HG03575 (cell line): ENCODE results near the gene PPM1F.

Experiments
- ATAC-seq: cut with Tn5 transposase; IDR thresholded peaks from one replicate; pipeline ENCODE4 v1.9.1; 2021; ENCODE audit not compliant: unreplicated experiment, insufficient number of reproducible peaks, low FRiP score; ENCODE audit errors: extremely low read depth

The PPM1F gene

DNA sequence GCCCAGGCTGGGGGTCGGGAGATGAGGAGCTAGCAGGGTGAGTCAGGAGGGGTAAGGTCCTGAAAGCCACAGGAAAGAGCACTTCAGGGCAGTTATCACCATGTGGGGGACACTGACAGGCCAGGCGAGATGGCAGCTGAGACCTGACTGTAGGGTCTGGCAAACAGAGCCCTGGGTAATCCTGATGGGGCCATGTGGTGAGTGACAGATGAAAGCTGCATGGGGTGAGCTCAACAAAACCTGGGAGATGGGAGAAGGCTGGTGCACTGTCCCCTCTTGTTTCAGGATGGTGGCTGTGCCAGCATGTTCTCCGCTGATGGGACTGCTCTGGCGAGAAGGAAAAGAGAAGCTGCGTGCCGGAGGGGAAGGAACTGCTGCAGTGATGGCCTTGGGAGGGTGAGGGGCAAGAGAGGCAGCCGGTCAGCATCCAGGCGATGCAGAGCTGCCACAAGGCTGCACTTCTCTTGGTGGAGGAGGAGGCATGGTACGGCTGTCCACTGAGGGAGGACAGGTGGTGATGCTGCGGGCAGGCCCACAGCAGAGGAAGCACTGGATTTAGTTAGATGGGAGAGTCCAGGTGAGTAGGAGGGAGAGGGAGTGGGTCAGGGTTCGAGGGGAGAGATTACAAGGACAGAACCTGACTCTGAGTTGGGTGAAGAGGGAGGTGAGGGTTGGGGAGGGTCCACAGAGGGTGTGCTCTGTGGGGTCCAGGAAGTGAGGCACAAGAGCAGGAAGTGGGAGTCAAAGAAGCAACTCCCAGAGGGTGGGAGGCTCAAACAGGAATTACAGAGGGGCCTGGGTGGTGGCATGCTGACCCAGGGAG, 26.1 kb upstream of the PPM1F start:
- no peak for ATAC-seq

DNA sequence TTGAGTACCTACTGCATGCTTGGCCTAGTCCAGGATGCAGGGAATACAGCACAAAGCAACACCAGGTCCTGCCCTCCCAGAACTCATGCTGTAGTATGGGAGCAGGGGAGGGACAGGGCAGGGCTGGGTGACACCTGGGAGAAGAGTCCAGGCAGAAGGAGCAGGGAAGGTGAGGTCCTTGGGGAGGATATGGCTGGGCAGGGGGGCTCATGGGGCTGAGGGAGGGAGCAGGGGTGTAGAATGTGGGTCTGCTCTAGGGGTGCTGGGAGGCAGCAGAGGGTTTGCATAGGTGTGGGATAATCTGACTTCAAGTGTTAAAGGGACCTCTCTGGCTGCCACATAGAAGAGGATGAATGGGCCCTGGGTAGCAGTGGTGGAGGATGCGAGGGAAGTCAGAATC, 25.2 kb upstream of the PPM1F start:
- ATAC-seq = no peak

DNA sequence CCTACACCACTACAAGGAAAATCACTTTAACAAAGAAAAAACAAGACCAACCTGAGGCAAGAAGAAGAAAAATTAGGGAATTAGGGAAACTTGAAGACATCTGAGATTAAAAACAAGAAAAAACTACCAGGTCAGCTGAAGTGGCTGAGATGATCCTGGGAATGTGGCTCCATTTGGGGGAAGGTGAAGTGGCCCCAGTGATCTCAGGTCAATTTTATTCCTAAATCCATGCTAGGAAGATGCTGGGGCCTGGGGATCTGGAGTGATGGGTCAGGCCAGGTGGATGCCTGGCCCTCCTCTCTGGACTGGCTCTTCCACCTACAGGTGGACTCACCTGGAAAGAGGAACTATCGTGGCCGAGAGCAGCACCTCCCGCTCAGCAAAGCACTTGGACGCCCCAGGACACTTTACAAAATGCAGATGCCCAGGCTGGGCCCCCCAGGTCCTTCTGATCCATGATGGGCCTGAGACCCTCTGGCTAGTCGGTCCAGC, 23.3 kb upstream of the PPM1F start:
- no peak for ATAC-seq

DNA sequence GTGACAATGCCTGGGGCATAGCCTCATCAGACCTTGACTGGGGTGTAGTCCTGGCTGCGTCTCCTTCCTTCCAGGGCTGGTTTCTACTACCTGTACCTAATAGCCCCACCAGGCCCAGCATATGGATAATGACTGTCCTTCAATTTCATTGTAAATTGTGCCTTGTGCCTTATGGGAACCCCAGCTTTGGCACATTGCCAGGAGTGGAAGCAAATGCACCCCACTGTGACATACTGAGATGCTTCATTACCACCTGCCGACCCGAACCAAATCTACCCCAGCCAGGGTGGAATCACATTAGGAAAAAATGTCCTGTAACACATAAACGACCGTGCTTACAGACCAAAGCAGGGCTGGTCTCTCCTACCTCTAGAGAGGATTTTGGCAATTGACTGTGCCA, 22.6 kb upstream of the PPM1F start:
- no peak for ATAC-seq

DNA sequence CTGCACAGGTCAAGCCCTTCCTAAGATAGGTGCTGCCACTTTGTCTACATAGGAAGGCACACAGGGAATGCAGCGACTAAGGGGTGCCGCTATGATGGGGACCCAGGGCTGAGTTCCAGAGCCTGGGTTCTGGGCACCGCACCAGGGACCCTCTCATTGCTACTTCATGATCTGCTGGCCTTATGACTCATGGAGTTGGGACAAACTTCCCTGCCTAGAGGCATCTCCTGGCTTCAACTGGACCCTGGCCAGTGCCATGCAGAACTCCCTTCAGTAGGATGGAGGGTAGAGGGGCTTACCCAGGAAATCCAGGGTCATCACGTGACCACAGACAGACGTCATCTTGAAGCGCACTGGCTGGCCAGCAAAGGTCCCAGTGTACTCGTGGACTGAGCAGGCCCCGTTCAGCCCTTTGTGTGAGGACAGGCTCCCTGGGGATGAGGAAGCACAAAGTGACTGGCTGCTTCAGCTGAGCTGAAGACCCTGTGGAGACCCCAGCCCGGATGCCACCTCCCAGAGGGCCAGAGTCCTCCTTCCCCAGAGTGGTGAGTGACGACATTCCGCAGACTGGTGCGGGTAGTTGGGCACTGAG, 21.5 kb upstream of the PPM1F start:
- no peak for ATAC-seq

DNA sequence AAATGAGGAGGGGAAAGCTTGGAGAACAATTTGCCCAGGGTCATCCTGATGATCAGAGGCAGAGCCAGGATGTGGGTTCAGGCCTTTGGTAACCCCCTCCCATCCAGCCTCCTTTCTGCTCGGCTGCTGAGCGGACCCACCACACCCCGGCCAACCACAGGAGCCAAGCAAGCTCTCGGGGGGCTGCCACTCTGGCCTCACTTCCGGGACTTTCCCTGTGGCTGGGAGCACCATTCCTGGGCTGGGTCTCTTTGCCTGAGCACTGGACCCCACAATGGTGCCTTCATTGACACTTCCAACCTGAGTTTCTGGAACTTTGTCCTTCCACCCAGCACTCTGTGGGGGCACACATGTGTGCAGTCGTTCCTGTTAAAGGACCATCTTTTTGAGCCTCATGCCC, 20.2 kb upstream of the PPM1F start:
- ATAC-seq = no peak

DNA sequence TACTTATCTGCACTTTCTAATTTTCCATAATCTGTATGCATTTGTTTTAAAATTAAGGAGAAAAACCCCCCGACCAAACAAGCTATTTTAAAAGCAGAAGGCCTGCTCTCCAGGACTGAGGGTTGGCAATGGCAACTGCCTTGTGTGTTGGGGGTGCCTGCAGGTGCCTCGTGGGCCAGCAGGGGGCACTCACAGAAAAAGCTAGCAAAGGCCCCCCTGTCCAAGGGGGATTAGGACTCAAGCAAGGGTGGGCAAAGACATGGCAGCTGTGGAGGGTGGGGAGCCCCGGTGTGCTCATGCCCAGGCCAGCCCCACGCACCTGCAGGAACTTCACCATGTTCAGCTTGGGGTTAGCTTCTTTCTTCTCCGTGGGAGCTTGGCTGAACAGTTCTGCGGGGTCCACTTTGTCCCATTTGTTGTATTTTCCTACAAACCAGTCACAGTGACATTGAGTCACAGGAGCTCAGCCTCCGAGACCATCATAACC, 19.7 kb upstream of the PPM1F start:
- no peak for ATAC-seq

DNA sequence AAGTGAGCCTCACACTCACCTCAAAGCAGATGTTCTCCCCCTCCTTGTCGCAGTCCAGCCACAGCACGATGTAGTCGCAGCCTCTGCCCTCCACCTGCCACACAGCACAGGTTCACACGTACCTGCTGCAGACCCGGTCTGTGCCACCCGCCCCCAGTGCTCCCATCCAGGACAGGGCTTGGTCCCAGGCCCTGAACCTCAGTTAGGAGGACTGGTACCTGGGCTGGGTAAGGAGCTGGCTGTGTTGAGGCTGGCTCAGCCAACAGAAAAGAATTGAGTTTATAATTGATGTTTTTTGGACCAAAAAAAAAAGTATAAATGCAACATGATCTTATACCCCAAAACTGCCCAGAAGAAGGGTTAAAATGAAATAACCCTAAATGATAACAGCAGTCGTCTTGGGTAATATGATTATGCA, 19.2 kb upstream of the PPM1F start:
- no peak for ATAC-seq

DNA sequence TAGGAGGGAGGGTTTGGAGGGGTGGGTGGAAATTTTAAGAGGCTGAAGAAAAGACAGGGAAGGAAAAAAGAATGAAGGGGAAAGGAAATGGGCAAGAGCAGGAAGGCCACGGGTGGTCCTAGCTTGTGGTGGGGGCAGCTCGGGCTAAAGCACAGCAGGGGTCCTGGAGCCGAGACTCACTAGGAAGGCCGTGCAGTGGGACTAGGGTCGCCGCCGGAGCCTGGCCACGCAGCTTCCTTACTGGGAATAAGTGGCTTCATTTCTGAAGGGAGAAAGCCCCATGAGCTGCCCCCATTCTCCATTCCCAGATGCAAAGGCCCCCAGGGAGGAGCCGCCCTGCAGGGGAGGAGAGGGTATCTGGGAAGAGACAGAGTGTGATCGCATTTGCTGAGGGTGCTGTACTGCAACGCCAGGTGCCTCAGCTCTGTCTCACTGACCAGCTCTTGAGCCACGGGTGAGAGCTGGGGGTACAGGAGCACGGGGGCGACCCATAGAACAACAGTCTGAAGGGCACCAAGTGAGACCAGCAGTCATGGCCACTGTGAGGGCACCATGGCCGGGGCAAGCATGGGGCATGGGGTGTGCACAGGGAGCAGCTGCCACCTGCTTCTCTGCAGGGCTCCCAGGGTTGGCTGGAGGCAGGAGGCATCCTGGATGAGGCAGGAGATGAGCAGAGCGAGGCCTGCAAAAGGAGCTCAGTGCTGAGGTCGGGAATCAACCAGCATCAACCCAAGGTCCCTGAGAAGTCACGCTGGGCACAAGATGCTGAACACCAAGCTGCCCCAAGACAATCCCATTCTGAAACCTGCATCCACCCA, 18.4 kb upstream of the PPM1F start:
- no peak for ATAC-seq

DNA sequence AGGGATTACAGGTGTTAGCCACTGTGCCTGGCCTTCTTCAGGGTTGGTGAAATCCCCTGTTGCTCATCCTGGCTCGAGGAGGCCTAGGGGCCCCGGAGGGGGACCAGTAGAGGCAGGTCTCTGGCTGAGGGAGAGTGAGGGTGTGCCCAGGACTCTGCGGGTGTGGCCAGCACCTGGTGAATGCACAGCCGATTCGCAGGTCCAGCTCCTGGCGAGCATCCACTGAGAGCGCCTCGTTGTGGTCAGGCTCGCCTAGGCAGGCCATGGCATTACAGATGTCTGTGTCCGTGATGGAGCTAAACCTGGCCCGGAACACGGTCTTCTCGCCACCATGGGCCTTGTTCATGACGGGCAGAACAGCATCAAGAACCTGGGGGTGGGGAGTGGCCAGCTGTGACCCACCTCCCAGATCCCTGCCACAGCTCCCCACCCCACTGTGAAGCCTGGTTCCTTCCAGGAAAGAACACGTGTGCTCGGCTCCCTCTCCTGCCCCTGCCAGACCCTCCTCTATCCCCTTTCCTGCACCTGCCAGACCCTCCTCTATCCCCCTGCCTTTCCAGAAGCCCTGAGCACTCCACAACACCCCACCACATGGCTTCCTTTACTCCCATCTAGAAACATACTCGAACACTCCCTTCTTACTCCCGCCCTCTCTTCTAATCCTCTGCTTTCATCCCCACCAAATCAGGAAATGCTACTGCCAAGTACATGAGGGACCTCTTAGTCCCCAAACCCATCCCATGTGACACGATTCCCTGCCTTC, 17.6 kb upstream of the PPM1F start:
- no peak for ATAC-seq

DNA sequence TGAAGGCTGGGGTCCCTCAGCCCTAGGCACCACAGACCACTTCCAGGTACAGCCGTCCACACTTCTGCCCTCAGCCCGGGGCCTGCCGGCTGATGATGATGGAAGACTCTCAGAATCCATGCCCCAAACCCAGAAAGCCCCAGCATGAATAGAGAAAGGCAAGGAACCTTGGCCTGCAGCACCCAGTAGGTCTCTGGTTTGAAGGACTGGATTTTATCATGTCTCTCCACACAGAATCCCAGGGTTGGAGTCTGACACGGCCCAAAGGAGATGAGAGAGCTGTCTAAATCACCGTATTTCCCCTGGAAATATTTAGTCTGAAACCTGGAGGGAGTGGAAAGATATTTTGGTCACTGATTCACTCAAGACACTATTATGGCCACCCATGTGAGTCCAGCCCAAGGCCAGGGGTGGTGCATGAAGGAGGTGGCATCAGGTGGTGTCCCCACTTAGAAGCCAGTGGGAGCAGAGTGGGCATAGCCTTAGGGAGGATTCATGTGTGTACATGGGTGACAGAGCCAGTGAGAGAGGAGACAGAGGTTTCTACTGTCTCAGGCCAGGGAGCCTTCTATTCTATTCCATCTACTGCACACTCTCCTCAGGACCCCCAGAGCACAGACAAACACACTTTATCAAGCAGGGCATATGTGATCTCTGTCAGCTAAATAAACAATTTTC, 15.9 kb upstream of the PPM1F start:
- ATAC-seq = no peak

DNA sequence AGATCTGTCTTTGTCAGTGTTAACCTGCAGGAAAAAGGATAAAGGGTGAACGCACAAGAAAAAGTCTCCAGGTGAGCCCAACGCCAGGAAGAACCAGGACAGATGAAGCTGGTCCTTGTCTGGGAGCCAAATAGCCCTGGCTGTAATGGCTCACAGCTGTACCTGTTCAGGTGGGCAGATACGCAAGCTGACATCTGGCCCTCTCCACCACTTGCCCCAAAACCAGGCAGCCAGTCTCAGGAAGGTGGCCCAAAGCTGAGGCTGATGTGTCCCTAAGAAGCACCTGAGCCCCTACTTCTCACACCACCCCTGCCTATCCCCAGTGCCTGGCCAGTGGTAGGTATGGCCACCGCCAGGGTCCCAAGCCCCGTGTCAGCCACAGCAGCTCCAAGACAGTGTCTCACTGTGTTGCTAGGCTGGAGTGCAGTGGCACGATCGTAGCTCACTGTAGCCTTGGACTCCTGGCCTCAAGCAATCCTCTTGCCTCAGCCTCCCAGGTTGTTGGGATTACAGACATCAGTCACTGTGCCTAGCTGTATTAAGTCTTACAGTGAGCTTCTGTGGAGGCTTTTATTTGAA, 15.1 kb upstream of the PPM1F start:
- no peak for ATAC-seq

DNA sequence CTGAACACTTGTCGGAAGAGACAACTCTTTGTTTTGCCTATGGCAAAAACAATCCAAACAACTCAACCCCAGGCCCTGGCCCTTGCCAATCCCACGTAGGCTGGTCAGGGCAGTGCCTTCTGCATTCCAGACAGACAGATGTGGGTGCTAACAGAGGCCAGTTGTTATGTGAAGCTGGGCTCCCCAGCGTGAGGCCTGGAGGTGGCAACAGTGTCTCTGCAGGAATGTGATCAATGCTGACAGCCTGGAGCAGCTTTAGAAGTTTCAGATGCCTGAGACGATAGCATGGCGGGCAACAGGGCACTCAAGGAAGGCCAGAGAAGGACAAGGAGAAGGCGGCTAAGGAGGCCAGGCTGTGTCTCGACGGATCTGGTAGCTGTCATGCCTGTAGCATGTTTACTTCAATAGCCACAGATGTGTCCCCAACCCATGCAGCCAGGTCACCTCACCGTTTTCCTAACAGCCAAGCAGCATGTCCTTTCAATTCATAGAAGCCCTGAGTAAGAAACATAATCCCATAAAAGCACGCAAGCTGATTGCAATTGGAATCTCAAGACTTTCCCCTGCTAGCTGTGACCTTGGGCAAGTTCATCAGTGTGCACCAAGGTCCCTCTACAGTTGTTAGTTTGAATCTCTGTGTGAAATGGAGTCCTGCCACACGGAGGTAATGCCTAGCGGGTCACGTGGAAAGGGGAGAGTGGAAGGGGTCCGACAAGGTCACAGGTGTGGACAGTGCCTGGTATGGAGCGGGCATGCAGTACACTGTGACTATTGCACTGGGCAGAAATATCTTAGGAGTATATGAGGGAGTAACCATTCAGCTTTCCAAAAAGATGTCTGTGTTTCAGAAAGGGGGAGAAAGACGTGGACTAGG, 14.2 kb upstream of the PPM1F start:
- ATAC-seq = no peak

DNA sequence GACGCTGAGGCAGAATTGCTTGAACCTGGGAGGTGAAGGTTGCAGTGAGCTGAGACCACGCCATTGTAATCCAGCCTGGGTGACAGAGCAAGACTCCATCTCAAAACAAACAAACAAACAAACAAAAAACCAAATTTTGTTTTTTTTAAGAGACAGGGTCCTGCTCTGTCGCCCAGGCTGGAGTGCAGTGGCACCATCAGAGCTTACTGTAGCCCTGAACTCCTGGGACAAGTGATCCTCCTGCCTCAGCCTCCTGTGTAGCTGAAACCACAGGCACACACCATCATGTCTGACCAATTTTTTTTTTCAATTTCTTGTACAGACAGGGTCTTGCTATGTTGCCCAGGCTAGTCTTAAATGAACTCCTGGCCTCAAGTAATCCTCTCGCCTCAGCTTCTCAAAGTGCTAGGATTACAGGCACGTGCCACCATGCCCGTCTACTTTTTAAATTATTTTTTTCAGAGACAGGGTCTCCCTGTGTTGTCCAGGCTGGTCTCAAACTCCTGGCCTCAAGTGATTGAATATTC, 13.2 kb upstream of the PPM1F start:
- no peak for ATAC-seq

DNA sequence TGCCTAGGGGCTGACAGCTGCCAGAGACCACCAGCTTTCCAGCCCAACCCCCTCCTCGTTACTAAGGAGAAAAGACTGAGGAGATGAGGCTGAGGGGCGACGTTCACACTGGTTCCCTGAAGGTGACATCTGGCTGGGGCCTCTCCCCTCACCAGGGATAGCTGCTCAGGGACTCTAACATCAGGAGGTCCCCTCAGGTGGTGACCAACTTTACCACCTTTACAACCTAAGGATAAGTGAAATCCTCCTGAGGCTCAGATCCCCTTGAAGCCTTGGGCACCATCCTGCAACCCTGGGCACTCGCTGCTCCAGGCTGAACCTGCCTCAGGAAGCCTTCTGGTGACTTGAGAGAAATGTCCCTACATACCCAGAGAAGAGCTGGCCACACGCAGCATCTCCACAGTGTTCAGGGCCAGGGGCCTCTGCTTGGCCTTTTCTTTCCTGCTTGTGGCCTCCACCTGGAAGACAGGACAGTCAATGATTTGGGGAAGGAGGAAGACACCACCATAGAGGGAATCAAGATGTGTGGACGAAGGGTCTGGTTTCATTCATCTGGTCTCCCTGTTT, 12.4 kb upstream of the PPM1F start:
- no peak for ATAC-seq

DNA sequence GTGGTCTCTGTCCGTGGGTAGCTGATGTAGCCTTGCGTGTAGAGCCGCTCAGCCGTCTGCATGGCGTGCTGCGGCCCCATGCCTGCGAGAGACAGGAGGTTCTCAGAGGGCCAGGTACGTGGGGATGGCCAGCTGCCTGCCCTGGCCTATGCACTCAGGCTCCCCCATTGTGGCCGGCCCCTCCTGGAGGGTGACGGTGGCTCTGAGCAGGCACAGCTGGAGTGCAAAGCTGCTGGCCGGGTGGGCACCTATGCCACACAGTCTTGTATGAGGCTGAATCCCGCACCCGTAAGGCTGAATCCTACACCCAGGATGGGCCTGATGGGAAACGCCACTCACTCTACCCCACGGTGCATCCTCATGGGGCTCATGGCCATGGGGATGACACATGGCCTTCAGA, 11.6 kb upstream of the PPM1F start:
- ATAC-seq = no peak

DNA sequence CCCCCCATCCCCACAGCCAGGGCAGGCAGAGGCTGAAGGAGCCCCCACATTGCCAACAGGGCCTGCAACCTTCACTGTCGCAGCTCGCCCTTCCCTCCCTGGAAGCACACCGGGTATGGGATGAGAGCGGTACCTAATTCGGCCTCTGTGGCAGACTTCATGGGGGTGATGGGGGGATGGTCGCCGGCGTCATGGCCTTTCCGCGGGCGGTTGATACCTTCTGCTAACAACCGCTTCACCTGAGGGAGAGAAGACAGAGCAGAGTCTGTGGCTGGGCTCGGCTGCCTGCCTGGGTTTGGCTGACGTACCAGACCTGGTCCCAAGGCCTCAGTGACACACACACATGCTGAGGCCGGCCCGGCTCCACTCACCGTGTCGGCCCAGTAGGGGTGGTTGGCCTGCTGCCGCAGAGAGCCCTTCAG, 11.2 kb upstream of the PPM1F start:
- ATAC-seq = no peak
